NCI-H446 treated with DMSO at 0.1 percent for 48 hours (cell line): ENCODE measurements around the gene PIP5K1C.

Experiments
- DNase-seq: peaks from one replicate; lab custom pipeline; 2025; lab: John Stamatoyannopoulos, UW

PIP5K1C gene

GRCh38 chr19:3721887-3722442, 21.7 kb upstream of the PIP5K1C start:
- no peak for DNase-seq

GRCh38 chr19:3721131-3721886, 21.0 kb upstream of the PIP5K1C start:
- DNase-seq = no peak

GRCh38 chr19:3720349-3720917, 20.2 kb upstream of the PIP5K1C start:
- DNase-seq = no peak

DNA sequence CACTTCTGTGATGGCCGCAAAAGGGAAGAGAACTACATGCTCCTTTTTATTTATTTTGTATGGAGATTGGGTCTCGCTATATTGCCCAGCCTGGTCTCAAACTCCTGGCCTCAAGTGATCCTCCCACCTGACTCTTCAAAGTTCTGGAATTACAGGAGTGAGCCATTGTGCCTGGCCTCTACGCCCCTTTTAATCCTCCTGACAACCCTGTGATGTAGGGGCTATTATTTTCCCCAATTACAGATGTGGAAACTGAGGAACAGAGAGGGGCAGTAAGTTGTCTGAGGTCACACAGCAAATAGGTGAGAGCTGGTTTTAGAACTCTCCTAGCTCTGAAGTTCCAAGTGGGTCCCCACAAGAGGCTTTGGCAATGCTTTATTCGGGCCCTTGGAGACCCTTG, 19.6 kb upstream of the PIP5K1C start:
- no peak for DNase-seq

GRCh38 chr19:3716147-3716668, 15.9 kb upstream of the PIP5K1C start:
- no peak for DNase-seq

DNA sequence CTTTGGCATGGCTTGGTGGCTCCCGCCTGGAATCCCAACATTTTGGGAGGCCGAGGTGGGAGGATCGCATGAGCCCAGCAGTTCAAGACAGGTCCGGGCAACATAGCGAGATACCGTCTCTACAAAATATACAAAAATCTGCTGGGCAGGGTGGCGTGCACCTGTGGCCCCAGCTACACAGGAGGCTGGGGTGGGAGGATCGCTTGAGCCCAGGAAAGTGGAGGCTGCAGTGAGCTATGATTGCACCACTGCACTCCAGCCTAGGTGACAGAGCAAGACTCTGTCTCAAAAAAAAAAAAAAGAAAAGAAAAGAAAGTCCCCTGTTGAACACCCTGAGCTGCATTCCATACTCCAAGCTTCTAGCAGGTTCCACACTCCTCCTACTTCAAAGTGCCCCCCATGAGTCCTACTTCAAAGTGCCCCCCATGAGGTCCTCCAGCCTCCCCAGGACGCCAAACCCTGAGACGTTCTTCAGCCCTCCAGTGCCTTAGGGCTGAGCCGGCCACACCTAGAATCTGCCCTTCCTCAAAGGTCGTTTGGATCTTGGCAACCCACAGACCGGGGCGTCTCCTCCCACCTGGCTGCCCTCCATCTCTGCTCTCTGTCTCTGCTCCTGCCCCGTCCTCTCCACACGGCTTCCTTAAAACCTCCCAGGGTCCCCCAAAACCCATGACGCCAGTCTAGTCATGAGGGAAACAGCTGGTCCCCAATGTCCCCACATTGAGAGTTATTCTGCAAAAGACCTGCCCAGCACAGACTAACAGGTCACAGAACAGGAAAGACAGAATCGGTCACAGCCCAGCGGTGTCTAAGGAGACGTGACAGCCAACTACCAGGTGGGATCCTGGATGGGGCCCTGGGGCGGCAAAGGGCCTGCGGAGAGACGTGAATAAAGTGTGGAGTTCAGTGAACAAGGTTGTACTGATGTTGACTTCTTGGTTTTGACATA, 12.7 kb upstream of the PIP5K1C start:
- DNase-seq = no peak

DNA sequence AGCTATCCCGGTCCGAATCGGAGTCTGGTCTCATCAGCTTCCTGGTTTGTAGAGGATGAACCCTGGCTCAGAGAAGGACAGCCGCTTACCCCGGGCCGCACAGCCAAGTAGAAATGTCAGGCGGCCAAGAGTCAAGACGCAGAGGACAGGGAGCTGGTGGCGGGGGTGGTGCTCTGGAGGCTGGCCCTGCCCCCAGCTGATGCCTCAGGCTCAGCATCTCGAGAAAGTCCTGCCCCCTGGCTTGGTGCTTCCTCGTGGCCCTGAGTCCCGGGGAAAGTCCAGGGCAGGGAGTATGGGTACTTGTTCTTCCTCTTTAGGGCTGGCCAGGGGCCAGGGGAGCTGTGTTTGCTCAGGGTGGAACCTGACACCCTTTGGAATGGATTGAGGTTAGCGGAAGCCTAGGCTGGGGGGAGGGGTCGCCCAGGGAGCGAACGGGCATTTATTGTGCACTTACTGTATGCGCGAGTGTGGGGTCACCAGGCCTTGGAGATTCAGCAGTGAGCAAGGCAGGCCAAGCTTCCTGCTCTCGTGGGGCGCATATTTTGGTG, 10.1 kb upstream of the PIP5K1C start:
- no peak for DNase-seq

- DNase-seq = no peak
These were observed 8.1 kb upstream of the PIP5K1C start, which contains the start of gene TJP3 for GRCh38 chr19:3708207-3708931. Gene TJP3, plus strand, starts transcription at chr19:3708384. Its CDS starts 20,049 bp downstream, at chr19:3728433.

GRCh38 chr19:3707868-3708206, 7.6 kb upstream of the PIP5K1C start:
- DNase-seq = no peak

DNA sequence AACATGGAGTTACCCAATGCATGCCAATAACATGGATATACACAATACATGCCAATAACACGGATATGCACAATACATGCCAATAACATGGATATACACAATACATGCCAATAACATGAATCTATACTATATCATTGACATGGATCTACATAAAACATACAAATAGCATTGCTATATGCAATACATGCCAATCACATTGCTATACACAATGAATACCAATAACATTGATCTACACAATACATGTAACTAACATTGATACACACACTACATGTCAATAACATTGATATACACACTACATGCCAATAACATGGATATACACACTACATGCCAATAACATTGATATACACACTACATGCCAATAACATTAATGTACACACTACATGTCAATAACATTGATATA, 932 bp upstream of the PIP5K1C start:
- no peak for DNase-seq

DNA sequence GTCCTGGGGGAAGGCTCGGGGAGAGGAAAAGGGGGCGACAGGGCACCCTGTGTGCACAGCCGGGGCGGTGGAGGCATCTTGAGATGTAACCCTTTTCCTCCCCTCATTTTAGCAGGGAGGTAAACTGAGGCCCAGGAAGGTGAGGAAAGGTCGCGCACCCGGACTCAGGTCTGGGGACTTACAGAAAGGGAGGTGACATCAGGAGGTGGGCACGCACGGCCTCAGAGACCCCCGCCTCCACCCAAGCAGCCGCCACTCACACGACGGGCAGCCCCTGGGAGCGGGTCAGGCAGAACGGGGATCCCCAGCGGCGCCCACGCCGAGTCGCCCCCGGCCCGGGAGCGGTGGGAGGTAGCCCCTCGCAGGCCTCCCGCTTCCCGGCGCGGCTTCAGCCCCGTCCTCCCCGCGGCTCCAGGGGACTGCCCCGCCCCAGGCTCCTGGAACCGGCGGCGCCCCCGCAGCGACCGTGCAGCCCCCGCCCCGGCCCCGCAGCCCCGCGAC, 477 bp downstream of the PIP5K1C start:
- no peak for DNase-seq

GRCh38 chr19:3698974-3699740, 1.1 kb downstream of the PIP5K1C start:
- DNase-seq = no peak

GRCh38 chr19:3698386-3698950, 1.8 kb downstream of the PIP5K1C start:
- DNase-seq = no peak

DNA sequence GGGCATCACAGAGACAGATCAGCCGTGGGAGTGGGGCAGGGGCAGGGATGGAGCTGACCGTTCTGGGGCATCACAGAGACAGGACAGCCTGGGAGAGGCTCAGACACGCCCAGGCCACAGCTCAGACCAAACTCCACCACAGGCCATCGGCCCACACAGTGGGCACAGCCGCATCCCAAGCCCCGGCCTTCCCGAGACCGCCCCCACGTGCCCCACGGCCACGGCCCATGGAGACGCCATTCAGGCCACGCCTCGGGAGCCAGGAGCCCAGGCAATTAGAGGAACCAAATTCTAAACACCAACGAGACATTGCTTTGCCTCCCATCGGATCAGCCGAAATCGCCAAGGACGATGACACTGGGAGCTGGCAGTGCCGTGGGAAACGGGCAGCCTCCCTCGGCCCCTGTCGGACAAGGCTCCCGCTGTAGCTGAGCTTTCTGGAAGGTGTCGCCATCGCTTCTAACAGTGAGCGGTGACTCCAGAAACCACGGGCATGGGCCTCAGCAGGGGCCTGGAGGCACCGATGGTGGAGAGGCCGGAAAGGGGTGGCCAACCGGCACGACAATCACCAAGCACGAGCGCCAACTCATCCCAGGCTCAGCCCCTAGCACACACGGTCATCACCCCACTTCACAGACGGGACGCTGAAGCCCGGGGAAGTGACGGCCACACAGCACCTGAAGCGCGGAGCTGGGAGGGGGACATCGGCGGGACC, 2.4 kb downstream of the PIP5K1C start:
- DNase-seq = no peak

DNA sequence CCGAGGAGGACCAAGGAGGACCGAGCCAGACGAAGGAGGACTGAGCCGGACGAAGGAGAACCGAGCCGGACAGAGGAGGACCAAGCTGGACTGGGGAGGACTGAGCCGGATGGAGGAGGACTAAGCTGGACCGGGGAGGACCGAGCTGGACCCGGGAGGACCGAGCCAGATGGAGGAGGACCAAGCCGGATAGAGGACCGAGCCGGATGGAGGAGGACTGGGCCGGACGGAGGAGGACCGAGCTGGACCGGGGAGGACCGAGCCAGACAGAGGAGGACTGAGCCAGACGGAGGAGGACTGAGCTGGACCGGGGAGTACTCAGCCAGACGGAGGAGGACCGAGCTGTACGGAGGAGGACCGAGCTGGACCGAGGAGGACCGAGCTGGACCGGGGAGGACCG, 3.2 kb downstream of the PIP5K1C start:
- no peak for DNase-seq

- no peak for DNase-seq
These were observed 3.6 kb downstream of the PIP5K1C start for GRCh38 chr19:3696660-3696995.

GRCh38 chr19:3695986-3696659, 4.1 kb downstream of the PIP5K1C start:
- no peak for DNase-seq

DNA sequence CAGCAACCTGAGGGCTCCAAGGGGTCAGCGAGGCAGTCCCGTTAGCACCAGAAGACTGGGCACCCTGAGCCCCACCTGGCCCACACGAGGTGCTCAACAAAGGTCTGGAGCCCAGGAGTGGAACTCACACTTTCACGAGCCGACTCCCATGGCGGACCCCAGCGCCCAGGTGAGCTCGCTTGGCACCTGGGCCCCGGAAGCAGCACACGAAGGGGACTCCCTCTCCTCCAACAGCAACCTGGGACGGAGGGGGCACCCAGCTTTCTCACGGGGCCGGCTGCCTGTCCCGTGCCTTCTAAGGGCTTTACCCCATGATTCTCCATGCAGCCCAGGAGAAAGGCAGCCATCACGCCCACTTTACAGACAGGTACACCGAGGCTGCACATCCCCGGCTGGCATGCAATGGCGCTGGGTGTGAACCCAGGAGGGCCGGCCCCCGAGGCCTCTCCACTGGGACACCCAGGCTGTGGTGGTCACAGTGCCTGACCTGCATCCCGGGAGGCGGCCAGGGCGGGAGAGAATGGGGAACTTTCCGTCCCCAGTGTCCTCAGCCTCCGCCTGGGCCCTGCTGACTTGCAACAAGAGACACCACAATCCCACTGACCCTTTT, 5.0 kb downstream of the PIP5K1C start:
- DNase-seq = no peak
